Neural crest cell (in vitro differentiated cells): ENCODE measurements around the gene UBE2O. TPM values are rescaled to one million over a fixed set of nuclear protein-coding genes. Genes with fewer than 3 reads are reported as not detected.

ENCODE experiments used
- DNase-seq: peaks from one replicate; pipeline ENCODE4 v3.0.0; 2021; ENCODE audit warnings: low read depth, mixed read lengths, low spot score
- H3K27ac Mint-ChIP-seq: one replicate; pipeline ENCODE4 v1.8.0; 2021; ENCODE audit warnings: mild to moderate bottlenecking, mixed read lengths; ENCODE audit not compliant: unreplicated experiment
- H3K27me3 Mint-ChIP-seq: 2 replicates; pipeline ENCODE4 v1.8.0; 2021; ENCODE audit warnings: low read depth, mild to moderate bottlenecking, mixed read lengths
- H3K36me3 Mint-ChIP-seq: 2 replicates; pipeline ENCODE4 v1.8.0; 2021; ENCODE audit warnings: low read depth, mild to moderate bottlenecking, mixed read lengths
- H3K4me1 Mint-ChIP-seq: 2 replicates; pipeline ENCODE4 v1.8.0; 2021; ENCODE audit warnings: mixed read lengths
- H3K4me3 Mint-ChIP-seq: one replicate; pipeline ENCODE4 v1.8.0; 2021; ENCODE audit warnings: mild to moderate bottlenecking, mixed read lengths
- H3K9me3 Mint-ChIP-seq: 2 replicates; pipeline ENCODE4 v1.8.0; 2021; ENCODE audit warnings: mixed read lengths
- total RNA-seq: library from RNA; stranded (reverse); gene quantifications from 2 replicates; pipeline ENCODE4 v1.2.1, GENCODE V29; 2021
- TF ChIP-seq, protein P1 (sequence below): fragments of 200-600 bp; sonication (generic); conservative IDR thresholded peaks from 2 replicates; pipeline ENCODE4 v1.5.0; 2021; ENCODE audit warnings: antibody characterized with exemption, mild to moderate bottlenecking

Gene UBE2O
- total RNA-seq, 1 donor from 2014 or later = 71.4 TPM

DNA sequence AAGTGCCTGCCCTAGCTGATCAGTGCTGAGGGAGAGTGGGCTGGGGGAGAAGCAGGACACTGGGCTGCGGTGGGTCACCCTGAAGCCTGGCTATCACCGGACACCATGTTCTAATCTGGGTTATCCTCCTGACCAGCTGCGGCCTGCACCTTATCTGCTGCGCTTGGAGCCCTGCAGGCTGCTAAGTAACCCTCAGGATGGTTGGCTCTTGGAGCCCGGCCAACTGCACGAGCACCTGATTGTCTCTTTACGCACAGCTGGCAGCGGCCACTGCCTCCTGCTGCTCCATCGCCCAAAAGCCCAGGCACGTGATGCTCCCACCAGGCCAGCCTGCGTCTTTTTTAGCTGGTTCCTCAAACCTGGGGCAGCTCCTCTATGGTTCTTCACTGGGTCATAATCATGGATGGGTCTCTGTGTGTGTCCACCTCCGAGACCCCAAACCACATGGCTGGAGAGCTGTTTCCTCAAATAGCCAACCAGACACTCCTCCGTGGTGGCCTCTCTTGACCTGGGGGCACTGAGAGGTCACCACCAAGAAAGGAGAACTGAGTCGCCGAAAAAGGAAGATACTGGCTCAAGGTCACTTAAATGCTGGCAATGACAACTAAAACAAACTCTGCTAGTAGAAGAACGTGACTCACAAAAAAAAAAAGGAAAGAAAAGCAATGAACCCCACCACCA lies 46.8 kb downstream of the UBE2O start:
- Mint-ChIP-seq H3K4me1 (peaks cover 3% of the 10 kb centered on the region), H3K4me3 (no peak overlapping the region), H3K27ac (no peak overlapping the region)

DNA sequence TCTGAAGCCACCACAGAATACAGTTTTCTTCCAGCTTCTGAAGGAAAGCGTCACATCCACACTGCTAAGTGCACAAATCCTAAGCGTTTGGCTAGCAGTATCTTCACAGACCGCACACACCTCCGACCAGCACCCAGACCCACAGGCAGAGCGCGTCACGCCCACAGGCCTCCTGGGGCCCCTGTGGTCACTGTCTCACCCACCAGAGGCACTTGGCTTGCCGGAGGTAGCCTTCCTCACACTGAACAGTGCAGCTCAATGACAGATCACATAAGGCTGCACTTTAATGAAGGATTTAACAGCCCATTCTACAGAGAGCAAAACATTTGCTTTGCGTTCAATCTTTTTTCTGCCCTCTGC lies 47.4 kb downstream of the UBE2O start:
- no peaks in the 10 kb centered on the region for H3K9me3 Mint-ChIP-seq

More for the DNA sequence above, 46.8 kb downstream of the UBE2O start:
- no peak for DNase-seq
- H3K9me3 Mint-ChIP-seq = no peaks in the 10 kb centered on the region
- H3K27me3 Mint-ChIP-seq = no peaks in the 10 kb centered on the region
- H3K36me3 Mint-ChIP-seq = peaks cover 12% of the 10 kb centered on the region
- TF ChIP-seq, protein P1, sequence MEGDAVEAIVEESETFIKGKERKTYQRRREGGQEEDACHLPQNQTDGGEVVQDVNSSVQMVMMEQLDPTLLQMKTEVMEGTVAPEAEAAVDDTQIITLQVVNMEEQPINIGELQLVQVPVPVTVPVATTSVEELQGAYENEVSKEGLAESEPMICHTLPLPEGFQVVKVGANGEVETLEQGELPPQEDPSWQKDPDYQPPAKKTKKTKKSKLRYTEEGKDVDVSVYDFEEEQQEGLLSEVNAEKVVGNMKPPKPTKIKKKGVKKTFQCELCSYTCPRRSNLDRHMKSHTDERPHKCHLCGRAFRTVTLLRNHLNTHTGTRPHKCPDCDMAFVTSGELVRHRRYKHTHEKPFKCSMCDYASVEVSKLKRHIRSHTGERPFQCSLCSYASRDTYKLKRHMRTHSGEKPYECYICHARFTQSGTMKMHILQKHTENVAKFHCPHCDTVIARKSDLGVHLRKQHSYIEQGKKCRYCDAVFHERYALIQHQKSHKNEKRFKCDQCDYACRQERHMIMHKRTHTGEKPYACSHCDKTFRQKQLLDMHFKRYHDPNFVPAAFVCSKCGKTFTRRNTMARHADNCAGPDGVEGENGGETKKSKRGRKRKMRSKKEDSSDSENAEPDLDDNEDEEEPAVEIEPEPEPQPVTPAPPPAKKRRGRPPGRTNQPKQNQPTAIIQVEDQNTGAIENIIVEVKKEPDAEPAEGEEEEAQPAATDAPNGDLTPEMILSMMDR = no peak

DNA sequence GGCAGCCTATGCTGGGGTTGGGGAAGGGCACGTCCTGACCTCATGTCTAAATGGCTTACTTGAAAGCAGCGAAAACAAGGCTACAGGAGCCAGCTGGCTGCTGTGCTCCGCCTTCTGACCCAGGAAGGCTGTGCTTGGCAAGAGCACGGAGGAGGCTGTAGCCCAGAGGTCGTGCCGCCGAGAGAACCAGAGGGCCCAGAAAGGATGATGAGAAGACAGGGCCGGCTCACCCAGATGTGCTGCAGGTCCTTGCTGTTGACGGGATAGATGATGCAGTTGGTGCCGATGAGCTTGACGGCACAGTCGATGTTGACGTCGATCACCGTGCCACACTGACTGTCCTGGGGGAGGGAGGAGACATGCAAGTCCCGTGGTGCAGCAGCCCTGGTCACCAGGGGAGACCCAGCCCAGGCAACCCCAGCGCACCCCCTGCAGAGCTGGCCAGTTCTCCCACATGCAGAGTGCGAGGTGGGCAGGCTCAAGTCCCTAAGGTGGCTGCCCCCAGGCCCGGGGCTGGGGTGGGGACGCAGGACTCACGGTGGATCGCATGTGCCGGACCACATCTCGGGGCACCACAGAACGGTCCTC lies 47.9 kb downstream of the UBE2O start:
- H3K9me3 Mint-ChIP-seq = no peaks in the 10 kb centered on the region
- H3K4me3 Mint-ChIP-seq = no peak overlapping the region
- H3K27ac Mint-ChIP-seq = no peak overlapping the region
- no peak for DNase-seq
- peaks cover 16% of the 10 kb centered on the region for H3K36me3 Mint-ChIP-seq
- TF ChIP-seq, protein P1 = no peak
- no peaks in the 10 kb centered on the region for H3K27me3 Mint-ChIP-seq
- peaks cover 3% of the 10 kb centered on the region for H3K4me1 Mint-ChIP-seq

More for the DNA sequence above, 47.4 kb downstream of the UBE2O start:
- H3K4me1 Mint-ChIP-seq = peaks cover 3% of the 10 kb centered on the region
- no peak overlapping the region for H3K4me3 Mint-ChIP-seq
- TF ChIP-seq, protein P1 = no peak
- DNase-seq = no peak
- H3K27me3 Mint-ChIP-seq = no peaks in the 10 kb centered on the region
- no peak overlapping the region for H3K27ac Mint-ChIP-seq
- H3K36me3 Mint-ChIP-seq = peaks cover 14% of the 10 kb centered on the region

DNA sequence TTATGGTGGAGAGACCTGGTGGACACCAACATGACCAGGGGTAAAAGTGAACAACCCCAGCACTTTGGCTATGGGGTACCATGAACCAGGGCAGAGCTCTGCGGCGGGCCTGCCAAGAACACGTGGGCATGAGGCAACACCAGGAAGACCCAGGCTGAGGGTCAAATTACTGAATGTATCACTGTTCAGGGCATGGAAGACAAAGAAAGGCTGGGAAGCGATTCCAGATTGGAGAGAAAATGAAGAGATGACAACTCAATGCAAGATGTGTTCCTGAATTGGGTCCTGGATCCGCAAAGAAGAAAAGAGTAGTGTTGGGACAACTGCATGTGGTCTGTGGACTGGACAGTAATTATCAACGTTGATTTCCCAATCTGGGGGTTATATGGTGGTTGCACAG lies 48.7 kb downstream of the UBE2O start:
- Mint-ChIP-seq H3K4me3 (no peak overlapping the region), H3K4me1 (peaks cover 3% of the 10 kb centered on the region), H3K36me3 (peaks cover 20% of the 10 kb centered on the region), H3K27ac (no peak overlapping the region), H3K9me3 (no peaks in the 10 kb centered on the region), H3K27me3 (no peaks in the 10 kb centered on the region)
- TF ChIP-seq, protein P1 = no peak
- no peak for DNase-seq

DNA sequence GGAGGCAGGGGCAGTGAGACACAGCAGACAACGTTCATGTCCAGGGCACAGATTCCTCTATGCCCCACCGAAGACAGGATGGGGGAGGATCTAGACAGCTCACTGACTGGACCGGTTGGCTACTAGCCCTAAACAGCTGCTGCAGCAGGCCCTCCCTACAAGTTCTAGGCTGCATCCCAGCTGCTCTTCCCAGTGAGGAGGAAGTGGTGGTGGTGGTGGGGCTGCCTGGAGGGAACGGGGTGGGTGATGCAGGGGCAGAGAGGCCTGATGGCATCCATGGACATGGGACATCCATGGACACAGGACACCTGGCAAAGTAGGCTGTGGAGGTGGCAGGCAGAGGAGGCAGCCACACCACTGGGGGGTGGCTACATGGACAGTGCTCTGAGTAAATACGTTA lies 50.2 kb downstream of the UBE2O start:
- H3K27me3 Mint-ChIP-seq = no peaks in the 10 kb centered on the region
- H3K27ac Mint-ChIP-seq = no peak overlapping the region
- no peak overlapping the region for H3K4me3 Mint-ChIP-seq
- H3K9me3 Mint-ChIP-seq = no peaks in the 10 kb centered on the region
- peaks cover 5% of the 10 kb centered on the region for H3K4me1 Mint-ChIP-seq
- peaks cover 25% of the 10 kb centered on the region for H3K36me3 Mint-ChIP-seq
- TF ChIP-seq, protein P1 = no peak
- DNase-seq = no peak
